Spleen (tissue), 7 donors: Measurements from ENCODE around the gene RIPPLY3.

Source experiments
- POLR2A ChIP-seq, 3 donors: fragments of 450-650 bp; IDR thresholded peaks; one replicate each; pipeline ENCODE4 v1.5.1; 2017; ENCODE audit warnings: antibody characterized with exemption in 3 of 3, mild to moderate bottlenecking in 1 of 3
- TF ChIP-seq, protein P1 (sequence below), 11 experiments: fragments of 200-600 bp in 7 of 11; fragments of 450-650 bp in 4 of 11; sonication (generic) in 4 of 11; IDR thresholded peaks in 8 of 11; conservative IDR thresholded peaks in 3 of 11; 1 replicate in 7 of 11; 2 replicates in 4 of 11; pipeline versions ENCODE4 v1.4.0 to v1.8.0; 2016 to 2021; ENCODE audit warnings: antibody characterized with exemption in 11 of 11, inconsistent platforms in 4 of 11, mild to moderate bottlenecking in 1 of 11
- donor health status: DM: no; HTN: no; CAD: no; lungs with moderate emphysema.
- donor health status: DM: no; HTN: no; CAD: no.
- donor health status: DM: no; HTN: no; CAD: no.

DNA sequence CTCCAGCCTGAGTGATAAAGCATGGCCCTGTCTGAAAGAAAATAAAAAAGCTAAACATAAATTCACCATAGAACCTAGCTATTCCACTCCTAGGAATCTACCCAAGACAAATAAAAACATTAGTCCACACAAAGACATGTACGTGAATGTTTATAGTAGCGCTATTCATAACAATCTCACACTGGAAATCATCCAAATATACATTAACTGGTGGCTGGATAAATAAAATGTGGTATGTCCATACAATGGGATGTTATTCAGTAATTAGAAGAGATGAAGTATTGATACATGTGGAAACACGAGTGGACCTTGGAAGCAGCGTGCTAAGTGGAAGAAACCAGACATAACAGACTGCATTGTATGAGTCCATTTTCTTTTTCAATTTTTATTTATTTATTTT lies 29.7 kb downstream of the RIPPLY3 start:
- TF ChIP-seq, protein P1, sequence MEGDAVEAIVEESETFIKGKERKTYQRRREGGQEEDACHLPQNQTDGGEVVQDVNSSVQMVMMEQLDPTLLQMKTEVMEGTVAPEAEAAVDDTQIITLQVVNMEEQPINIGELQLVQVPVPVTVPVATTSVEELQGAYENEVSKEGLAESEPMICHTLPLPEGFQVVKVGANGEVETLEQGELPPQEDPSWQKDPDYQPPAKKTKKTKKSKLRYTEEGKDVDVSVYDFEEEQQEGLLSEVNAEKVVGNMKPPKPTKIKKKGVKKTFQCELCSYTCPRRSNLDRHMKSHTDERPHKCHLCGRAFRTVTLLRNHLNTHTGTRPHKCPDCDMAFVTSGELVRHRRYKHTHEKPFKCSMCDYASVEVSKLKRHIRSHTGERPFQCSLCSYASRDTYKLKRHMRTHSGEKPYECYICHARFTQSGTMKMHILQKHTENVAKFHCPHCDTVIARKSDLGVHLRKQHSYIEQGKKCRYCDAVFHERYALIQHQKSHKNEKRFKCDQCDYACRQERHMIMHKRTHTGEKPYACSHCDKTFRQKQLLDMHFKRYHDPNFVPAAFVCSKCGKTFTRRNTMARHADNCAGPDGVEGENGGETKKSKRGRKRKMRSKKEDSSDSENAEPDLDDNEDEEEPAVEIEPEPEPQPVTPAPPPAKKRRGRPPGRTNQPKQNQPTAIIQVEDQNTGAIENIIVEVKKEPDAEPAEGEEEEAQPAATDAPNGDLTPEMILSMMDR (IDR thresholded peaks at IDR 0.05 in 8 of 11, conservative IDR thresholded peaks at IDR 0.05 in 3 of 11): no peak
- TF ChIP-seq POLR2A (IDR thresholded peaks at IDR 0.05): no peak
